Mesothelial cell of epicardium (in vitro differentiated cells): ENCODE results near the gene IGFBP3. TPM values are rescaled to one million over a fixed set of nuclear protein-coding genes. Genes with fewer than 3 reads are reported as not detected.
A peak's percentile ranks its signal among the peaks of the same experiment; 100 is the strongest.

ENCODE experiments used
- DNase-seq, 2 experiments: peaks; one replicate each; pipeline ENCODE4 v3.0.0; 2021; ENCODE audit warnings: low spot score in 2 of 2; ENCODE audit not compliant: unreplicated experiment in 2 of 2
- H3K27ac Mint-ChIP-seq: 2 replicates; pipeline ENCODE4 v1.8.0; 2021; ENCODE audit warnings: mixed read lengths
- H3K27me3 Mint-ChIP-seq: 2 replicates; pipeline ENCODE4 v1.8.0; 2021; ENCODE audit warnings: low read depth, mixed read lengths
- H3K36me3 Mint-ChIP-seq: 2 replicates; pipeline ENCODE4 v1.8.0; 2021; ENCODE audit warnings: mixed read lengths
- H3K4me1 Mint-ChIP-seq: 2 replicates; pipeline ENCODE4 v1.8.0; 2021; ENCODE audit warnings: mixed read lengths
- H3K4me3 Mint-ChIP-seq: 2 replicates; pipeline ENCODE4 v1.8.0; 2021; ENCODE audit warnings: mild to moderate bottlenecking, moderate library complexity, mixed read lengths
- H3K9me3 Mint-ChIP-seq: 2 replicates; pipeline ENCODE4 v1.8.0; 2021; ENCODE audit warnings: mixed read lengths
- total RNA-seq: library from RNA; stranded (reverse); gene quantifications from 3 replicates; pipeline ENCODE4 v1.2.1, GENCODE V29; 2021
- TF ChIP-seq, protein P1 (sequence below): fragments of 200-600 bp; sonication (generic); IDR thresholded peaks from one replicate; pipeline ENCODE4 v1.5.0; 2021; ENCODE audit warnings: antibody characterized with exemption; ENCODE audit not compliant: unreplicated experiment

Gene IGFBP3
- total RNA-seq, 1 donor from 2014 or later, result 1,171 TPM

DNA sequence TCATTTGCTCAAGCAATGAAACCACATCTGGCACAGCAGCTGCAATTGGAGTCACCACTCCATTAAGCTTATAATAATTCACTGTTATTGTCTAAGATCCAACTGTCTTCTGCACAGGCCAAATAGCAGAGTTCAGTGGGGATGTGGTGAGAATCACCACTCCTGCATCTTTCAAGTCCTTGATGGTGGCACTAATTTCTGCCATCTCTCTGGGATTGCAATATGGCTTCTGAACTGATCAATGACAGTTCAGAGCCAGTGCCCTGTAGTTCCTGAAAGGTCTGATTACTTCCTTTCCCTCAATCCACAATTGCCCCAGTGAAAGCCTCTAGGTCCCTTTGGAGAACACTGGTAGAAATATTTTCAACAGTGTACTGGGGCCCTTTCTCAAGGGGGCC is 26.4 kb downstream of the IGFBP3 start:
- no peaks in the 10 kb centered on the region for H3K36me3 Mint-ChIP-seq
- DNase-seq, result no peak
- peaks cover 13% of the 10 kb centered on the region for H3K27me3 Mint-ChIP-seq
- TF ChIP-seq, protein P1, sequence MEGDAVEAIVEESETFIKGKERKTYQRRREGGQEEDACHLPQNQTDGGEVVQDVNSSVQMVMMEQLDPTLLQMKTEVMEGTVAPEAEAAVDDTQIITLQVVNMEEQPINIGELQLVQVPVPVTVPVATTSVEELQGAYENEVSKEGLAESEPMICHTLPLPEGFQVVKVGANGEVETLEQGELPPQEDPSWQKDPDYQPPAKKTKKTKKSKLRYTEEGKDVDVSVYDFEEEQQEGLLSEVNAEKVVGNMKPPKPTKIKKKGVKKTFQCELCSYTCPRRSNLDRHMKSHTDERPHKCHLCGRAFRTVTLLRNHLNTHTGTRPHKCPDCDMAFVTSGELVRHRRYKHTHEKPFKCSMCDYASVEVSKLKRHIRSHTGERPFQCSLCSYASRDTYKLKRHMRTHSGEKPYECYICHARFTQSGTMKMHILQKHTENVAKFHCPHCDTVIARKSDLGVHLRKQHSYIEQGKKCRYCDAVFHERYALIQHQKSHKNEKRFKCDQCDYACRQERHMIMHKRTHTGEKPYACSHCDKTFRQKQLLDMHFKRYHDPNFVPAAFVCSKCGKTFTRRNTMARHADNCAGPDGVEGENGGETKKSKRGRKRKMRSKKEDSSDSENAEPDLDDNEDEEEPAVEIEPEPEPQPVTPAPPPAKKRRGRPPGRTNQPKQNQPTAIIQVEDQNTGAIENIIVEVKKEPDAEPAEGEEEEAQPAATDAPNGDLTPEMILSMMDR, result no peak
- peaks cover 10% of the 10 kb centered on the region for H3K4me1 Mint-ChIP-seq
- H3K9me3 Mint-ChIP-seq, result peaks cover 5% of the 10 kb centered on the region
- H3K27ac Mint-ChIP-seq, result no peak overlapping the region
- H3K4me3 Mint-ChIP-seq, result no peak overlapping the region

DNA sequence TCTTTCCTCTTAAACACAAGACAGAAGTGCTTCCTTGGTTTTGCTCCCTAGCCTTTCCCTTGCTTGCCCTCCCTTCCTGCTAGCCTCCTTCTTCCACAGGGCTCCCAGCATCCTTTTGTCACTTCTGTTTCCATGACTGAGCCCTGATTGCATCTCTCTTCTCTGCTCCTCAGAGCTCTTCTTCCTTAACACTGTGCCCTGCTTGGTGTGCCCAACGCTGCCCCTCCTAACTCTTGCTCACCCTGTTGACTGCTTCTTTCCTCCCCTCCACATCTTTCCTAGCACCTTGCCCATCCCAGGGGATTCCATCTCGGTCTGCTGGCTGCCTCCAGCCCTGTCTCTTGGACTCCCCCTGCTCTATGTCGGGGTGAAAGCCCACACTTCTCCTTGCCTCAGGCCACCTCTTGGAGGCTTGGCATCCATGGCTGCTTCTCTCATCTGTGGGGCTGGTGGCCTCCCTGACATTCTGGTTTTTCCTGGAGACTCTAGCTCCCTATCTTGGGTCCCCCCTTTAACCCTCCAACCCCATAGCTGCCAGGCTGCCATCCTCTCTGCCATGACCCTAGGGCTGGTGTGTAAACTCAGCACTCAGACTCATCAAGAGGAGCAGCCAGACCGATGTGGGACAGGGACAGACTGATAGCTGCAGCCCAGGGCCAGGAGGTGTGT is 26.9 kb downstream of the IGFBP3 start:
- no peaks in the 10 kb centered on the region for H3K36me3 Mint-ChIP-seq
- H3K27me3 Mint-ChIP-seq, result peaks cover 18% of the 10 kb centered on the region
- H3K4me3 Mint-ChIP-seq, result no peak overlapping the region
- H3K27ac Mint-ChIP-seq, result no peak overlapping the region
- H3K4me1 Mint-ChIP-seq, result peaks cover 10% of the 10 kb centered on the region
- peaks cover 5% of the 10 kb centered on the region for H3K9me3 Mint-ChIP-seq
- TF ChIP-seq, protein P1, result no peak
- no peak for DNase-seq

GRCh38 chr7:45893374-45893995 is 27.6 kb downstream of the IGFBP3 start:
- Mint-ChIP-seq H3K36me3 (no peaks in the 10 kb centered on the region), H3K4me3 (no peak overlapping the region), H3K9me3 (peaks cover 5% of the 10 kb centered on the region), H3K27me3 (peaks cover 22% of the 10 kb centered on the region), H3K27ac (no peak overlapping the region), H3K4me1 (peaks cover 13% of the 10 kb centered on the region)
- TF ChIP-seq, protein P1, result no peak
- no peak for DNase-seq

DNA sequence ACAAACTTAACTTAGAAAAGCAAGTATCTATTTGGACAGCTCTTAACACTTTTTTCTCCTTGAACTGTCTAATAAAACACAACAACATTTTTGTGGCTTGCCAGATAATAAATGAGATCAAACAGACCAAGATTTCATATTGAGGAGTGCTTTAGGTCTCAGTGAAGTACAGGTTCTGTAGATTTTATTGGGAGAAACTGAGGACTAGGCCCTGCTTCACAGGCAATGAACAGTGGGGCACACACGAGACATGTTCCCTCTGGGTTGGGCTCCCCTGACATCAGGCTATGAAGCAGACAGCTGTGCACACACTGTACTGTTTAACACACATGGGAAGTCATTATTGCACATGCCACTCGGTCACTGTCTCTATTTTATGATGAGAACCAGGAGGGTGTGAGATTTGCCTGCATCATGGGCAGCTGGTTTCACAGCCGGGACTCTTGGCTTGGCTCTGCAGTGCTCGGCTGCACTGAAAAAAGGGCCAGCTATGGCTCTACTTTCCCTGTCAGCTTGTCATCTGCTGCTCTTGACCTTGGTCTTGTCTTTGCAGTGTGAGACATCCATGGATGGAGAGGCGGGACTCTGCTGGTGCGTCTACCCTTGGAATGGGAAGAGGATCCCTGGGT is 28.6 kb downstream of the IGFBP3 start:
- TF ChIP-seq, protein P1, result no peak
- no peak overlapping the region for H3K27ac Mint-ChIP-seq
- peaks cover 22% of the 10 kb centered on the region for H3K4me1 Mint-ChIP-seq
- no peaks in the 10 kb centered on the region for H3K36me3 Mint-ChIP-seq
- no peak overlapping the region for H3K4me3 Mint-ChIP-seq
- DNase-seq, result no peak
- peaks cover 31% of the 10 kb centered on the region for H3K27me3 Mint-ChIP-seq
- no peaks in the 10 kb centered on the region for H3K9me3 Mint-ChIP-seq

- DNase-seq, result no peak
- no peaks in the 10 kb centered on the region for H3K9me3 Mint-ChIP-seq
- no peaks in the 10 kb centered on the region for H3K36me3 Mint-ChIP-seq
- H3K27ac Mint-ChIP-seq, result no peak overlapping the region
- no peak overlapping the region for H3K4me3 Mint-ChIP-seq
- H3K4me1 Mint-ChIP-seq, result peaks cover 22% of the 10 kb centered on the region
- H3K27me3 Mint-ChIP-seq, result peaks cover 39% of the 10 kb centered on the region
- TF ChIP-seq, protein P1, result peak; percentile 16
Measured at GRCh38 chr7:45891462-45892402, 29.3 kb downstream of the IGFBP3 start.
